SK-N-SH treated with all-trans-retinoic acid at 6 μM for 48 hours (cell line): ENCODE results near the gene ARFGEF3.

Source experiments
- ESRRG ChIP-seq: fragments of 250-450 bp; sonication (Bioruptor Pico); IDR thresholded peaks from 2 replicates; pipeline ENCODE4 v1.6.1; 2021; ENCODE audit warnings: mild to moderate bottlenecking
- PATZ1 ChIP-seq: fragments of 250-450 bp; sonication (Bioruptor Pico); IDR thresholded peaks from 2 replicates; pipeline ENCODE4 v1.8.0; 2020; ENCODE audit warnings: mild to moderate bottlenecking, moderate library complexity, borderline replicate concordance
- PPARA ChIP-seq: fragments of 250-450 bp; sonication (Bioruptor Pico); IDR thresholded peaks from 2 replicates; pipeline ENCODE4 v1.5.0; 2020; ENCODE audit warnings: mild to moderate bottlenecking, borderline replicate concordance
- RARB ChIP-seq: fragments of 250-450 bp; sonication (Bioruptor Pico); IDR thresholded peaks from 2 replicates; pipeline ENCODE4 v1.8.0; 2021; ENCODE audit warnings: mild to moderate bottlenecking, moderate library complexity
- SNAI2 ChIP-seq: fragments of 250-450 bp; sonication (Bioruptor Pico); IDR thresholded peaks from 2 replicates; pipeline ENCODE4 v1.5.0; 2020; ENCODE audit warnings: mild to moderate bottlenecking, moderate library complexity
- TCF4 ChIP-seq: fragments of 250-450 bp; sonication (Bioruptor Pico); IDR thresholded peaks from 2 replicates; pipeline ENCODE4 v1.8.0; 2021; ENCODE audit warnings: mild to moderate bottlenecking, moderate library complexity, borderline replicate concordance
- ZC3H10 ChIP-seq: fragments of 250-450 bp; sonication (Bioruptor Pico); IDR thresholded peaks from 2 replicates; pipeline ENCODE4 v1.5.1; 2021; ENCODE audit warnings: mild to moderate bottlenecking, moderate library complexity
- ZFP30 ChIP-seq: fragments of 450-650 bp; formaldehyde crosslinking; IDR thresholded peaks from 2 replicates; pipeline ENCODE4 v1.5.0; 2022; ENCODE audit warnings: mild to moderate bottlenecking, moderate library complexity
- ZNF70 ChIP-seq: fragments of 450-650 bp; formaldehyde crosslinking; IDR thresholded peaks from 2 replicates; pipeline ENCODE4 v1.5.0; 2020; ENCODE audit warnings: mild to moderate bottlenecking, moderate library complexity
- TF ChIP-seq, protein P1 (sequence below): fragments of 250-450 bp; sonication (Bioruptor Pico); IDR thresholded peaks from 2 replicates; pipeline ENCODE4 v1.5.1; 2021; ENCODE audit warnings: mild to moderate bottlenecking, moderate library complexity
- TF ChIP-seq, protein P2 (sequence below): fragments of 250-450 bp; sonication (Bioruptor Pico); IDR thresholded peaks from 2 replicates; pipeline ENCODE4 v1.5.1; 2020; ENCODE audit warnings: low read depth, mild to moderate bottlenecking, moderate library complexity

- no peak for TF ChIP-seq PATZ1 (CRISPR knock-in tag)
- TF ChIP-seq, protein P1, sequence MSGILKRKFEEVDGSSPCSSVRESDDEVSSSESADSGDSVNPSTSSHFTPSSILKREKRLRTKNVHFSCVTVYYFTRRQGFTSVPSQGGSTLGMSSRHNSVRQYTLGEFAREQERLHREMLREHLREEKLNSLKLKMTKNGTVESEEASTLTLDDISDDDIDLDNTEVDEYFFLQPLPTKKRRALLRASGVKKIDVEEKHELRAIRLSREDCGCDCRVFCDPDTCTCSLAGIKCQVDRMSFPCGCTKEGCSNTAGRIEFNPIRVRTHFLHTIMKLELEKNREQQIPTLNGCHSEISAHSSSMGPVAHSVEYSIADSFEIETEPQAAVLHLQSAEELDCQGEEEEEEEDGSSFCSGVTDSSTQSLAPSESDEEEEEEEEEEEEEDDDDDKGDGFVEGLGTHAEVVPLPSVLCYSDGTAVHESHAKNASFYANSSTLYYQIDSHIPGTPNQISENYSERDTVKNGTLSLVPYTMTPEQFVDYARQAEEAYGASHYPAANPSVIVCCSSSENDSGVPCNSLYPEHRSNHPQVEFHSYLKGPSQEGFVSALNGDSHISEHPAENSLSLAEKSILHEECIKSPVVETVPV (CRISPR knock-in tag), result no peak
- no peak for TF ChIP-seq ZC3H10 (CRISPR knock-in tag)
- no peak for TF ChIP-seq RARB (CRISPR knock-in tag)
- TF ChIP-seq ESRRG (CRISPR knock-in tag), result no peak
- no peak for TF ChIP-seq ZNF70 (CRISPR knock-in tag)
- TF ChIP-seq ZFP30 (CRISPR knock-in tag), result no peak
- no peak for TF ChIP-seq TCF4
- TF ChIP-seq, protein P2, sequence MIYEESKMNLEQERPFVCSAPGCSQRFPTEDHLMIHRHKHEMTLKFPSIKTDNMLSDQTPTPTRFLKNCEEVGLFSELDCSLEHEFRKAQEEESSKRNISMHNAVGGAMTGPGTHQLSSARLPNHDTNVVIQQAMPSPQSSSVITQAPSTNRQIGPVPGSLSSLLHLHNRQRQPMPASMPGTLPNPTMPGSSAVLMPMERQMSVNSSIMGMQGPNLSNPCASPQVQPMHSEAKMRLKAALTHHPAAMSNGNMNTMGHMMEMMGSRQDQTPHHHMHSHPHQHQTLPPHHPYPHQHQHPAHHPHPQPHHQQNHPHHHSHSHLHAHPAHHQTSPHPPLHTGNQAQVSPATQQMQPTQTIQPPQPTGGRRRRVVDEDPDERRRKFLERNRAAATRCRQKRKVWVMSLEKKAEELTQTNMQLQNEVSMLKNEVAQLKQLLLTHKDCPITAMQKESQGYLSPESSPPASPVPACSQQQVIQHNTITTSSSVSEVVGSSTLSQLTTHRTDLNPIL, result no peak
- no peak for TF ChIP-seq SNAI2 (CRISPR knock-in tag)
- no peak for TF ChIP-seq PPARA
These were observed 65.1 kb downstream of the ARFGEF3 start for GRCh38 chr6:138226700-138227315.
